ENCODE data around the gene SGTA.

The SGTA gene

GRCh38 chr19:2790194-2790556, 7.1 kb upstream of the SGTA start:
- H3K27ac Mint-ChIP-seq = no peak overlapping the region
- no peak for ATAC-seq
- H3K27me3 Mint-ChIP-seq = no peaks in the 10 kb centered on the region
- H3K4me1 Mint-ChIP-seq = peaks cover 54% of the 10 kb centered on the region
- no peaks in the 10 kb centered on the region for H3K9me3 Mint-ChIP-seq
- no peak overlapping the region for H3K4me3 Mint-ChIP-seq
- DNase-seq = no peak

GRCh38 chr19:2788237-2788636, 5.2 kb upstream of the SGTA start:
- H3K9me3 Mint-ChIP-seq = no peaks in the 10 kb centered on the region
- no peaks in the 10 kb centered on the region for H3K27me3 Mint-ChIP-seq
- peak overlapping the region; percentile 74 to 78 for H3K27ac Mint-ChIP-seq
- ATAC-seq (no peak), DNase-seq (no peak)
- H3K4me3 Mint-ChIP-seq = peak overlapping the region in 1 of 2 donors; percentile 43
- peaks cover 73% of the 10 kb centered on the region for H3K4me1 Mint-ChIP-seq

- Mint-ChIP-seq H3K27me3 (no peaks in the 10 kb centered on the region), H3K4me3 (peak overlapping the region; percentile 91 to 96), H3K9me3 (no peaks in the 10 kb centered on the region), H3K27ac (no peak overlapping the region), H3K4me1 (peaks cover 77% of the 10 kb centered on the region)
- ATAC-seq = no peak
- DNase-seq = no peak
Measured at GRCh38 chr19:2787115-2787514, 4.0 kb upstream of the SGTA start.

- ATAC-seq = peak; percentile 83
- Mint-ChIP-seq H3K4me3 (peak within 1 kb of the TSS; percentile 91 to 96), H3K4me1 (peaks cover 88% of the 10 kb centered on the region), H3K9me3 (no peaks in the 10 kb centered on the region), H3K27me3 (no peaks in the 10 kb centered on the region), H3K27ac (peak within 1 kb of the TSS; percentile 87 to 93)
- DNase-seq = peak; percentile 98 to 100
Measured at GRCh38 chr19:2785244-2785997, 2.3 kb upstream of the SGTA start, which contains the start of gene THOP1. THOP1 (plus strand) TSS chr19:2785503; CDS start chr19:2785663, 160 bp downstream.

- Mint-ChIP-seq H3K4me3 (peak overlapping the region; percentile 92 to 96), H3K9me3 (no peaks in the 10 kb centered on the region), H3K4me1 (peaks cover 82% of the 10 kb centered on the region), H3K27me3 (no peaks in the 10 kb centered on the region), H3K27ac (peak overlapping the region; percentile 92 to 95)
- ATAC-seq (no peak), DNase-seq (no peak)
Measured at GRCh38 chr19:2783781-2784145, 690 bp upstream of the SGTA start.

- Mint-ChIP-seq H3K27ac (peak overlapping the region in 1 of 2 donors; percentile 93), H3K9me3 (no peaks in the 10 kb centered on the region), H3K27me3 (no peaks in the 10 kb centered on the region), H3K4me3 (peak overlapping the region; percentile 92 to 96), H3K4me1 (peaks cover 76% of the 10 kb centered on the region)
- ATAC-seq = no peak
- no peak for DNase-seq
Measured at GRCh38 chr19:2782329-2782935, 641 bp downstream of the SGTA start.

GRCh38 chr19:2780284-2780683, 2.8 kb downstream of the SGTA start:
- Mint-ChIP-seq H3K27me3 (no peaks in the 10 kb centered on the region), H3K4me1 (peaks cover 78% of the 10 kb centered on the region), H3K27ac (peak overlapping the region in 1 of 2 donors; percentile 22), H3K4me3 (no peak overlapping the region), H3K9me3 (no peaks in the 10 kb centered on the region)
- no peak for DNase-seq
- no peak for ATAC-seq

- Mint-ChIP-seq H3K9me3 (no peaks in the 10 kb centered on the region), H3K4me1 (peaks cover 79% of the 10 kb centered on the region), H3K27ac (peak overlapping the region in 1 of 2 donors; percentile 67), H3K4me3 (no peak overlapping the region), H3K27me3 (no peaks in the 10 kb centered on the region)
- DNase-seq (no peak), ATAC-seq (no peak)
Measured at GRCh38 chr19:2779121-2779740, 3.8 kb downstream of the SGTA start.

GRCh38 chr19:2777952-2778683, 5.0 kb downstream of the SGTA start:
- Mint-ChIP-seq H3K27ac (peak overlapping the region; percentile 72 to 81), H3K27me3 (no peaks in the 10 kb centered on the region), H3K9me3 (no peaks in the 10 kb centered on the region), H3K4me3 (no peak overlapping the region), H3K4me1 (peaks cover 72% of the 10 kb centered on the region)
- ATAC-seq (no peak), DNase-seq (no peak)

- DNase-seq (peak; percentile 63 to 76), ATAC-seq (peak; percentile 87)
- H3K4me3 Mint-ChIP-seq = peak overlapping the region; percentile 83 to 91
- no peaks in the 10 kb centered on the region for H3K27me3 Mint-ChIP-seq
- peaks cover 64% of the 10 kb centered on the region for H3K4me1 Mint-ChIP-seq
- H3K9me3 Mint-ChIP-seq = no peaks in the 10 kb centered on the region
- H3K27ac Mint-ChIP-seq = peak overlapping the region; percentile 96 to 98
Measured at GRCh38 chr19:2775556-2776430, 7.3 kb downstream of the SGTA start.

GRCh38 chr19:2774953-2775555, 8.0 kb downstream of the SGTA start:
- peak overlapping the region; percentile 83 to 91 for H3K4me3 Mint-ChIP-seq

GRCh38 chr19:2774083-2774679, 8.9 kb downstream of the SGTA start:
- Mint-ChIP-seq H3K9me3 (no peaks in the 10 kb centered on the region), H3K27ac (no peak overlapping the region), H3K27me3 (no peaks in the 10 kb centered on the region), H3K4me1 (peaks cover 60% of the 10 kb centered on the region), H3K4me3 (no peak overlapping the region)
- DNase-seq (no peak), ATAC-seq (no peak)

More at GRCh38 chr19:2774953-2775555, 8.0 kb downstream of the SGTA start:
- Mint-ChIP-seq H3K4me1 (peaks cover 61% of the 10 kb centered on the region), H3K27me3 (no peaks in the 10 kb centered on the region), H3K9me3 (no peaks in the 10 kb centered on the region), H3K27ac (peak overlapping the region; percentile 96 to 98)
- no peak for ATAC-seq
- no peak for DNase-seq

GRCh38 chr19:2771786-2772674, 11.0 kb downstream of the SGTA start:
- Mint-ChIP-seq H3K9me3 (no peaks in the 10 kb centered on the region), H3K27ac (peak overlapping the region in 1 of 2 donors; percentile 54), H3K4me3 (no peak overlapping the region), H3K27me3 (no peaks in the 10 kb centered on the region), H3K4me1 (peaks cover 46% of the 10 kb centered on the region)
- DNase-seq (no peak), ATAC-seq (no peak)

Data from stimulated activated naive CD8-positive, alpha-beta T cell treated with anti-CD3 and anti-CD28 coated beads, Interleukin-15, amount 100 ng/mL, for 72 hours (primary cell).